A549 treated with AZD2906 at 1 μM for 4 hours (cell line): ENCODE data around the gene CD74. TPM values are rescaled to one million over a fixed set of nuclear protein-coding genes. Genes with fewer than 3 reads are reported as not detected.

Experiments
- total RNA-seq: library from RNA; stranded (reverse); fragments of 200-300 nt; extraction: Qiagen RNA extraction; gene quantifications from 5 replicates; pipeline ENCODE4 v1.2.3, GENCODE V29; 2022

Gene CD74
- 0.07 to 0.09 TPM (median 0.08 TPM) in 3 of 5 replicates, not detected in the others for total RNA-seq

DNA sequence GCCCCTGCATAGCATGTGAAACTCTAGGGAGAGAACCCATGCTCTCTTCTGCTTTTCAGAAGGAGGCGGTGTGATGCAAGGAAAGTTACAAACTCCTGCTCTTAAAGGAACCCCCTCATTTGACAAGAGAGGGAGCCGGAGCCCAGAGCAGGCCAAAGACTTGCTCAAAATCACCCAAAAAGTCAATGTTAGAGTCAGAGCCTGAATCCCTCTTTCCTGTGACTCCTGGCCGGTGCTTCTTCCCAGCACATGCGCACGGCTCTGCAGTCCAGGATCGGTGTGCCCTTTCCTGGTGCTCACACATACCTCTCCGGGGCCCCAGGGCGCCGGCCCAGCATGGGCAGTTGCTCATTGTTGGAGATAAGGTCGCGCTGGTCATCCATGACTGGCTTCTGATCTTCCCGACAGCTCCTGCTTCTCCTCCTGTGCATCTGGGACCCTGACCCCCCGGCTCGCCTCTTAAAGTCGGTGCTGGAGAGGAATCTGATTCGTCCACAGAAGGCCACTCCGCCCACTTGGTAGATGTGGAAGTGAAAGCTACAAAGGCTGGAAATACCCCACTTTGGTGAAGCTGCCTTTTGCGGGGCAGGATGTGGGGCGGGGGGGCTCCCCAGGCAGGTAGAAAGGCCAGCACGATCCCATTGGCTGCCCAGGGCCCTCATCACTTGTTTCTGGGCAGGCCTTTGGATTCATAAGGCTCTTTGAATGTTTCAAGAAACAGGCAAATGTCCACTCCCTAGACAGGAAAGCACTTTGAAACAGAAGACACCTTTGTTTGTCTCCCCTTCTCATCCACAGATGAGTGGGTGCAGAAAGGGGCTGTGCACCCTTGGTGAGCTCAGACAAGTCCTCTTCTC is at the start of gene CD74:
Gene CD74 (minus strand): TSS at position 592 of the 857 bp plus-strand sequence. CDS start 161 bp downstream, at position 431.

GRCh38 chr5:150449517-150450339 is 37.0 kb upstream of the CD74 start, which contains the start of gene RPS14:
Gene RPS14 (minus strand): TSS chr5:150449739. CDS start chr5:150447733, 2,006 bp downstream.

GRCh38 chr5:150357326-150358260 is 55.1 kb downstream of the CD74 start, which contains the start of gene TCOF1:
Gene TCOF1 (plus strand): TSS chr5:150357697. CDS start chr5:150357747, 50 bp downstream.

Other genes with a start within 250 kb of the CD74 start
- 0.06 to 0.07 TPM in 2 of 5 replicates, not detected in the others for gene CDX1, start 246.1 kb downstream of the CD74 start, total RNA-seq
- 0.02 to 0.03 TPM in 2 of 5 replicates, not detected in the others for gene SLC6A7, start 222.8 kb downstream of the CD74 start, total RNA-seq
- gene CAMK2A, start 123.1 kb downstream of the CD74 start, total RNA-seq: 0.56 to 0.80 TPM (median 0.69 TPM) in 5 replicates
- gene ARSI, start 110.0 kb downstream of the CD74 start, total RNA-seq: 30.6 to 37.4 TPM (median 32.4 TPM) in 5 replicates
- 67.4 to 79.8 TPM (median 72.7 TPM) in 5 replicates for gene TCOF1, start 55.2 kb downstream of the CD74 start, total RNA-seq
- gene RPS14, start 36.8 kb upstream of the CD74 start, total RNA-seq: 2,820 to 3,087 TPM (median 2,965 TPM) in 5 replicates
- 52.8 to 63.1 TPM (median 58.9 TPM) in 5 replicates for gene NDST1, start 95.2 kb upstream of the CD74 start, total RNA-seq
- 19.3 to 24.4 TPM (median 22.3 TPM) in 5 replicates for gene SYNPO, start 227.8 kb upstream of the CD74 start, total RNA-seq
- gene MYOZ3, start 248.3 kb upstream of the CD74 start, total RNA-seq: 0.03 to 0.06 TPM in 2 of 5 replicates, not detected in the others